22Rv1 (cell line): ENCODE measurements around the gene ITSN2.

Source experiments
- ZFX ChIP-seq: fragments of 450-650 bp; IDR thresholded peaks from 2 replicates; pipeline ENCODE4 v1.6.1; 2017; ENCODE audit warnings: antibody characterized with exemption, borderline replicate concordance
- TF ChIP-seq, protein P1 (sequence below): fragments of 450-650 bp; IDR thresholded peaks from 2 replicates; pipeline ENCODE4 v1.5.1; 2017; ENCODE audit warnings: mild to moderate bottlenecking

DNA sequence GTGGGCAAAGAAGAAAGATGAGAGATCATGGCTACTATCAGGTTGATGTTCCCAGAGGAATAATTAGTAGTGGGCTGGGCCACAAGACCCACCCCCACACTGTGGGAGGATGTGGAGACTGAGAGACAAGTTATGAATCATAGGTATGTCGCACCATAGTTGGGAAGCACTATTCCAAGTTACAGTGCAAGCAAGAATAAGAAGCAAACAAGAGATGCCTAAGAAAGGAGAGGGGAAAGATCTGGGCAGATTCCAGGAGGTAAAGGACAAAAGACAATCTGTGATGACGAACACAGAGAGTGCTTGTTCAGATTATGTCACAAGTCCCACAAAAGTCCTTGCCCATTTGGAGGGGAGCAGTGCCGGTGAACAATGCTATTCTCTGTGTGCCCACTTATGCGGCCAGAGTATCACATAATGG, 128.9 kb downstream of the ITSN2 start:
- TF ChIP-seq, protein P1, sequence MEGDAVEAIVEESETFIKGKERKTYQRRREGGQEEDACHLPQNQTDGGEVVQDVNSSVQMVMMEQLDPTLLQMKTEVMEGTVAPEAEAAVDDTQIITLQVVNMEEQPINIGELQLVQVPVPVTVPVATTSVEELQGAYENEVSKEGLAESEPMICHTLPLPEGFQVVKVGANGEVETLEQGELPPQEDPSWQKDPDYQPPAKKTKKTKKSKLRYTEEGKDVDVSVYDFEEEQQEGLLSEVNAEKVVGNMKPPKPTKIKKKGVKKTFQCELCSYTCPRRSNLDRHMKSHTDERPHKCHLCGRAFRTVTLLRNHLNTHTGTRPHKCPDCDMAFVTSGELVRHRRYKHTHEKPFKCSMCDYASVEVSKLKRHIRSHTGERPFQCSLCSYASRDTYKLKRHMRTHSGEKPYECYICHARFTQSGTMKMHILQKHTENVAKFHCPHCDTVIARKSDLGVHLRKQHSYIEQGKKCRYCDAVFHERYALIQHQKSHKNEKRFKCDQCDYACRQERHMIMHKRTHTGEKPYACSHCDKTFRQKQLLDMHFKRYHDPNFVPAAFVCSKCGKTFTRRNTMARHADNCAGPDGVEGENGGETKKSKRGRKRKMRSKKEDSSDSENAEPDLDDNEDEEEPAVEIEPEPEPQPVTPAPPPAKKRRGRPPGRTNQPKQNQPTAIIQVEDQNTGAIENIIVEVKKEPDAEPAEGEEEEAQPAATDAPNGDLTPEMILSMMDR, result no peak
- TF ChIP-seq ZFX, result no peak
